ENCODE data around the gene NIT2. TPM values are rescaled to one million over a fixed set of nuclear protein-coding genes. Genes with fewer than 3 reads are reported as not detected.

NIT2 gene
- polyA plus RNA-seq, 4 donors = 84.8 to 113 (median 111) TPM

DNA sequence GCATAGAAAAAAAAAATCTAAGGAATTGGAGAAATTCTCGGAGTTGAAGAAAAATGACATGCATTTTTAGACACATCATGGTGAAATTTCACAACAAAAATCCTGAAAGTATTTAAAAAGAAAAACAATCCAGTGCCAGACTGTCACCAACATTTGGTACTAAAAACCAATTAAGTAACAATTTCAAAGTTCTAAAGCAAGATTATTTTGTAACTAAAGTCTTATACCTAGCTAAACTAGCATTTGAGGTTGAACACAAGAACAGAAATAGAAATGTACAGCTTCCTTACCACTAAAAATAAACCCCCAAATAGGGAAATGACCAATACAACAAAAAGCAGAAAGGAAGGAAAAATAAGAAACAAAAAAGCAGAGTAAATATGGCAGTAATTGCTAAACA, 54.5 kb downstream of the NIT2 start:
- no peak for DNase-seq (ENCODE audit: low read depth in 4 of 4, low spot score in 2 of 4)

GRCh38 chr3:100395679-100396431, 61.3 kb downstream of the NIT2 start:
- DNase-seq (ENCODE audit: low read depth in 4 of 4, low spot score in 2 of 4) = no peak

DNA sequence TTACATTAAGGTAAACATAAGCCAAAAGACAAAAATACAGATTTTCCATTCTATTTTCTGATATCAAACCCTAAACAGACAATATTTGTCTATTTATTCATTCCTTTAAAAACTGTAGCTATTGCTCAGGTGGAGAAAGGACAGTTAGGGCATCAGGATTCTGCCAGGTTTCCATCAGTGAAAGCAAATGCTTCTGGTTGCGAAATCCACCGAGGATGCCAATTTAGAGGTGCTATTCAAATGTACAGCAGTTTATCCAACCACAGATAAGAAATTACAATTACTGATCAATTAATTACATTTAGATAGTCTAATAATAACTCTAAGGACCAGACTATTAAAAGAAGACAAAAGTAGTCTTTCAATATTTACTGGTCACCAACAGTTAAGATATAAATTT, 62.4 kb downstream of the NIT2 start:
- no peak for DNase-seq (ENCODE audit: low read depth in 4 of 4, low spot score in 2 of 4)

DNA sequence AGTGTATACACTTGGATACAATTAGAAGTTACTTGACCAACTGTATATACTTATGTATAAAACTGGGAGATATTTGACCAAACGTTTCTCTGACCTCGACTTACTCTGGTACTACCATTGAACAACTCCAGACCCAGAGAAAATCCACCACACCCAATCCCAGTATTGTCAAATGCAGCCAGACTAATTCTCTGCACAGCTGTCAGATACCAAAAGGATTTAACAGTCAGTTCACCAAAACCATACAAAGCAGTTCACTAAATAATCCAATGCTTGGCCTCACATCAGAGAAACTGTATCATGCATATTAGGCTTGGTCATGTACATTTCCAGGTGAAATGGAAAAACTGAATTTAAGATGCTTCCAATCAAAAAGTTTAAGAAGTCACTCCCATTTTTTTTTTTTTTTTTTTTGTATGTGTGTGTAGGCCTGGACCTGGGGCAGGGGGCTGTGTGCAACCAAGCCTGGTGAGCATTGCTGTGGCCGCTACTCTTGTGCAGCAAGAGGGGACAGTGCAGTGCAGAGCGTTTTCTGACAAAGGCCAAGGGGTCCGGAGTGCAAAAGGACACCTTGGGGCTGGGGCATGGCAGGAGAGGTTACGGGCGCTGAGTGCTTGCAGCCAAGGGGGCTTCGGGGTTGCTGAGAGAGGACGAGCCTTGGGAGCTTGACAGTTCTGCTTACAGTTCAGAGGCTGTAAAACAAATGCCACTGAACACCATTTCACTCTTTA, 64.9 kb downstream of the NIT2 start:
- no peak for DNase-seq (ENCODE audit: low read depth in 4 of 4, low spot score in 2 of 4)

DNA sequence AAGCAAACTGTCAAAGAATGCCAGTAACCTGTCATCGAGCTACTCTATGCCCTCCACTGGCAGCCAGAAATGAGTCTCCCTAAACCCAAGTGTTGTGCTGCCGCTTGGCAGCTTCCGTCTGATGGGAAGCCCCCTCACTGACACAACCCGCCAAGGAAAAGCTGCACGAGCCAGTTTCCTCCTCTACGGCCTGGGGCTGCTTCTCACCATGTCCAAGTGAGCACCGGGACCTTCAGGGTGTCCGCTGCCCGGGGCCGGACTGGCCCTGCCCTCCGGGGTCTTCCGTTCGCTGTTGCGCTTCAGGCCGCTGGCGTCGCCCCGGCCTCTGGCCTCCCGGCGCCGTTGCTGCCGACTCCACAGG, 65.8 kb downstream of the NIT2 start:
- DNase-seq (ENCODE audit: low read depth in 4 of 4, low spot score in 2 of 4) = peak in 1 of 4 donors; percentile 5

DNA sequence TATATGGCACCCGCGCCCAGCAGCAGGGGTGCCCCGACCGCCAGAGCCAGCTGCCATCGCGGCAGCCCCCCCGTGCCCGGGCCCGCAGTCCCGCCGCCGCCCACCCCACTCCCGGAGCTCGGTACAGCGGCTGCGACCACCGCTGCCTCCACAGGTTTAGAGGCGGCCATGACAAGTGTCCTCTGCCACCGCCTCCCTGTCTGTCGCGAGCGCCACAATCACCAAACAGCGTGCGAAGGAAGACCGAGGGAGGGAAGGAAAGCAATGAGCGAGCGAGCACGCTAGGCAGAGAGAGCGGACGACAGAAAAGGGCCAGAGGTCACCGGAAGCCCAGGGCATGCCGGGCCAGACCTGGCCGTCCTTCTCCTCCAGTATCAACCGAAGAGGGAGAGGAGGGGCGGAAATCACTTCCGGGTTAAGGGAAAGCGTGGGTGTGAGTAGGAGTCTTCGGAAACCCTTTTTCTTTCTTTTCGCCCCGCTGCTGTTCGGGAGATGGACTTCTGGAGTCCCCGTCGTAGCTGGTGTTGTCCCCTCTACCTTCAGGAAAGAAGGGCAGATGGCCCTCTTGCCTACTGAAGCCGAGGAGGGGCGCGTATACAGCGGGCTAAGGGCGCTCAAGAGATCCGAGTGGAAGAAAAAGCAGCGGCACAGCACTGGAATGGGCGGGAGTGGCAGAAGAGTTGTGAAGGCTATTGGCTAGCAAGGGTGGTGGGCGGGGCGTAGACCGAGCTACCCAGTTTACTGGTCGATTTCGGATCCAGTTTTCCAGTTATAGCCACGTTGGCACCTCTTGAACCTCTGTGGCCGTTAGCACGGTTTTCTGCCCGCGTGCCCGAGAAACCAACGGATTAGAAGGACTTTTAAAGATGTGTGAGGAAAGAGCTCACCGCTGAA, 66.5 kb downstream of the NIT2 start, which contains the start of the genes LNP1 and TOMM70:
LNP1 (plus strand) TSS at position 760 of the 894 bp plus-strand sequence. CDS start 28,191 bp downstream, outside the sequence.
TOMM70 (minus strand) TSS at position 310 of the 894 bp plus-strand sequence; CDS start at position 170, 140 bp downstream.
- peak; percentile 95 to 98 (median 98) for DNase-seq (ENCODE audit: low read depth in 4 of 4, low spot score in 2 of 4)

GRCh38 chr3:100401674-100402041, 67.1 kb downstream of the NIT2 start:
- DNase-seq (ENCODE audit: low read depth in 4 of 4, low spot score in 2 of 4) = peak in 2 of 4 donors; percentile 26 to 92

DNA sequence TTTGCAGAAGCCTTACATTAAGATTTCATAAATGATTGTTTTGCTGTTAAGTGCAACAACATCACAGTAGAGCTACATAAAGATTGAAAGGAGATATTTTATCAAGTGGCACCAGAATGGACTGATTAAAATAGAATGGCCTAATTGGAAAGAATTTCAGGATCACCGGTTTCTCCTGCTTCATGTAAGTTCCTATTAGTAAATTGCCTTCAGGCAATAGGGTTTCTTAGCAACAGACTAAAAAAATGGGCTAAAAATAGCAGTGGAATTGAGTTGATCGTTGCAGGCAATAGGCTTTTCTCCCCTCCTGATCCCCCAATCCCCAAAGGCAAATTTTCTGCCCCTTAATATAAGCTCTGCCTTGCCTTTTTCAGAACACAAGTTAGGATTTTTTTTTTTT, 67.7 kb downstream of the NIT2 start:
- peak in 1 of 4 donors; percentile 28 for DNase-seq (ENCODE audit: low read depth in 4 of 4, low spot score in 2 of 4)

GRCh38 chr3:100402891-100403290, 68.3 kb downstream of the NIT2 start:
- DNase-seq (ENCODE audit: low read depth in 4 of 4, low spot score in 2 of 4) = no peak

DNA sequence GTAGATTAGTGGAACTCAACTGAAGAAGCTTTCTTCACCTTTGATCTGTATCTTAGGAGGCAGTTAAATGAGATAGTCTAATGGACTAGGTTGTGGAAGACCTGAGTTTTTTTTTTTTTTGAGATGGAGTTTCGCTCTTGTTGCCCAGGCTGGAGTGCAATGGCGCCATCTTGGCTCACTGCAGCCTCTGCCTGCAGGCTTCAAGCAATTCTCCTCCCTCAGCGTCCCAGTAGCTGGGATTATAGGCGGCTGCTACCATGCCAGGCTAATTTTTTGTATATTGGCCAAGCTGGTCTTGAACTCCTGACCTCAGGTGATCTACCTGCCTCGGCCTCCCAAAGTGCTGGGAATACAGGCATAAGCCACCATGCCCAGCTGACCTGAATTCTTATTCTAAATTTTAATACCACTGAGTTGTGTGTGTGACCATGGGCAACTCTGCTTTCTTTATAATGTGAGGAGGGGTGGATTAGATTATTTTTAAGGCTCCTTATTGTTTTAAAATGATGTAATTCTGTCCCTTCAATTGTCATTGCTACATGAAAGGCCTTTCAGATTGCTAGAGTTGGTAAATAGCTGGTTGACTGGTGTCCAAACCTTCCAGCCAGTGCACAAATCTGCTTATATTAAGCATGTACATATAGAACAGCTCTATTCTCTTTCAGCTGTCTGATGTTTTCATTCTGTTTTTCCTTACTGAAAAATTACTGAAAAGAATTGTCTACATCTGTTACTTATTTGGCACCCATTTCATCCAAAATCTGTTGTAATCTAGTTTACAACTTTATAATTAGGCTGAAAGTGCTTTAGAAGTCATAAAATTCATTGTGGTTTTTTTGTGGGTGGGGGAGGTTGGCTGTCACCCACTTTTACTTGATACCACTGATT, 69.0 kb downstream of the NIT2 start:
- DNase-seq (ENCODE audit: low read depth in 4 of 4, low spot score in 2 of 4) = no peak

DNA sequence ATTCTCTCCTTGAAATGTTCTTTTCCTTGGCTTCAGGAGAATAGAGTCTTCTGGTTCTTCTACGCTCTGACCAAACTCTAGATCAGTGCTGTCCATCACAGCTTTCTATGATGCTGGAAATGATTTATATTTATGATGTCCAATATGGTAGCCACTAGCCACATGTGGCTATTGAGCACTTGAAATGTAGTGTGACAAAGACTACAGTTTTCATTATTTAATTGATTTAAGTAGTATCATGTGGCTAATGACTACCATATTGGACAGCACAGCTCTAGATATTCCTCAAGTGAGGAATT, 69.6 kb downstream of the NIT2 start:
- DNase-seq (ENCODE audit: low read depth in 4 of 4, low spot score in 2 of 4) = no peak

DNA sequence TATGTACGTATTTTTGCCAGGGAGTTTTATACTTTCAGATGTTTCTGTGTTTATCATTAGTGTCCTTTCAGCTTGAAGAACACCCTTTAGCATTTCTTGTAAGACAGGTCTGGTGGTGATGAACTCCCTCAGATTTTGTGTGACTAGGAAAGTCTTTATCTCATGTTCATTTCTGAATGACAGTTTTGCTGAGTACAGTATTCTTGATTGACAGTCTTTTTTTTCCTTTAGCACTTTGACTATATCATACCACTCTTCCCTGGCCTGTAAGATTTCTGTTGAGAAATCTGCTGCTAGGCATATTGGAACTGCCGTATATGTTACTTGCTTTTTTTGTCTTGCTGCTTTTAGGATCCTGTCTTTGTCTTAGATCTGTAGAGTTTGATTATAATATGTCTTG, 72.6 kb downstream of the NIT2 start:
- no peak for DNase-seq (ENCODE audit: low read depth in 4 of 4, low spot score in 2 of 4)

DNA sequence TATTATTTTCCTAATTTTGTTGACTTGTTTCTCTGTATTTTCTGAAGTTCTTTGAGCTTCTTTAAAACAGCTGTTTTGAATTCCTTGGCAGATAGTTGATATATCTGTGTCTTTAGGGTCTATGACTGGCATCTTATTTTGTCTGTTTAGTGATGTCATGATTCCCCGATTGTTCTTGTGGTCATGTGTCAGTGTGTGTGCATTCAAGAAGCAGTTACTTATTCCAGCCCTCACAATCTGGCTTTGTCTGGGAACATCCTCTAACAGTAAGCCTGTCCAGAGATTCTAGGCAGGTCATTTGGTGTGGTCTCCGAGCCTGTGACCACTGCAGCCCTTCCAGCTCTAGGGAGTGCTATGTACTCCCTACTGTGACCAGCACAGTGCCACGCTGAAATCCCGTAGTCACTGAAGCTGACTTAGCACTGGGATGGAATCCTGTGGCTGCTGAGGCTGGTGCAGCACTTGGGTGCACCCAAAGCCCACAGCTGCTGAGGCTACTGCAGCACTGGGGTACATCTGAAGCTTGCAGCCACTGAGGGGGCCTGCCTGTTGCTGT, 73.5 kb downstream of the NIT2 start:
- no peak for DNase-seq (ENCODE audit: low read depth in 4 of 4, low spot score in 2 of 4)

Other genes starting within 250 kb of the NIT2 start
- 10 to 100 TPM; 15.3 to 21.7 (median 17.5) TPM for gene FILIP1L, start 220.3 kb upstream of the NIT2 start, polyA plus RNA-seq (ENCODE audit: insufficient read length in 4 of 4)
- gene TBC1D23, start 73.8 kb upstream of the NIT2 start, polyA plus RNA-seq (ENCODE audit: insufficient read length in 4 of 4) = 10 to 100 TPM; 32.5 to 42.1 (median 36.9) TPM
- gene TOMM70, start 66.3 kb downstream of the NIT2 start, polyA plus RNA-seq (ENCODE audit: insufficient read length in 4 of 4) = 10 to 100 TPM; 62.8 to 75.6 (median 67.7) TPM
- gene LNP1, start 66.8 kb downstream of the NIT2 start, polyA plus RNA-seq (ENCODE audit: insufficient read length in 4 of 4) = 1 to 10 TPM; 7.0 to 9.9 (median 8.3) TPM
- 10 to 100 TPM; 21.3 to 27.9 (median 24.9) TPM for gene TMEM45A, start 157.9 kb downstream of the NIT2 start, polyA plus RNA-seq (ENCODE audit: insufficient read length in 4 of 4)

Data from left renal cortex interstitium (tissue), 4 donors.